Breast epithelium (tissue), 4 donors: ENCODE results near the gene ZNF180. TPM values are rescaled to one million over a fixed set of nuclear protein-coding genes. Genes with fewer than 3 reads are reported as not detected.

Experiments
- DNase-seq, 2 donors: peaks; one replicate each; pipeline ENCODE4 v3.0.0-alpha.2; 2019; ENCODE audit warnings: low spot score in 2 of 2
- H3K27ac ChIP-seq, 2 donors: fragments of 200-600 bp; sonication (generic) in 1 of 2; one replicate each; pipeline ENCODE4 v1.5.1; 2016 to 2019; ENCODE audit warnings: mild to moderate bottlenecking in 1 of 2
- H3K27me3 ChIP-seq, 2 donors: fragments of 200-600 bp; sonication (generic) in 1 of 2; one replicate each; pipeline versions ENCODE4 v1.5.1 to v1.6.0; 2017 to 2019; ENCODE audit warnings: control low read depth in 1 of 2, mild to moderate bottlenecking in 1 of 2
- H3K36me3 ChIP-seq: fragments of 200-600 bp; one replicate; pipeline ENCODE4 v1.5.1; 2019
- H3K4me1 ChIP-seq, 2 donors: fragments of 200-600 bp; sonication (generic); one replicate each; pipeline ENCODE4 v1.5.1; 2016 to 2019; ENCODE audit warnings: control low read depth in 1 of 2
- H3K4me3 ChIP-seq, 3 donors: fragments of 200-600 bp; sonication (generic); 1 replicate in 2 of 3; 2 replicates in 1 of 3; pipeline ENCODE4 v1.5.1; 2016 to 2019; ENCODE audit warnings: mild to moderate bottlenecking in 3 of 3, moderate library complexity in 2 of 3
- H3K9me3 ChIP-seq, 2 donors: fragments of 200-600 bp; sonication (generic) in 1 of 2; one replicate each; pipeline ENCODE4 v1.5.1; 2016 to 2019; ENCODE audit warnings: control low read depth in 1 of 2
- POLR2A ChIP-seq: fragments of 450-650 bp; IDR thresholded peaks from one replicate; pipeline ENCODE4 v1.6.1; 2016; ENCODE audit warnings: antibody characterized with exemption, mild to moderate bottlenecking, moderate library complexity
- POLR2AphosphoS5 ChIP-seq, 3 donors: sonication (generic); formaldehyde crosslinking; IDR thresholded peaks; one replicate each; pipeline ENCODE4 v1.6.1; 2017; ENCODE audit warnings: antibody characterized with exemption in 3 of 3
- intact Hi-C: fragments of 100-400 bp; cut with DNase I; formaldehyde crosslinking; loops from one replicate; pipeline ENCODE4 v1.15.1; 2023; ENCODE audit warnings: low total_unique reads
- total RNA-seq, 3 donors: library from RNA; depleted of rRNA; stranded (reverse); fragments of >200 nt; gene quantifications; one replicate each; pipeline ENCODE4 v1.1.0, GENCODE V29; 2016
- TF ChIP-seq, protein P1 (sequence below), 3 donors: fragments of 450-650 bp; IDR thresholded peaks; one replicate each; pipeline ENCODE4 v1.5.1; 2016 to 2017; ENCODE audit warnings: antibody characterized with exemption in 3 of 3, mild to moderate bottlenecking in 3 of 3, moderate library complexity in 3 of 3

ZNF180 gene
- total RNA-seq, 3 donors from 2014 or later: 9.0 to 28.5 (median 9.8) TPM

DNA sequence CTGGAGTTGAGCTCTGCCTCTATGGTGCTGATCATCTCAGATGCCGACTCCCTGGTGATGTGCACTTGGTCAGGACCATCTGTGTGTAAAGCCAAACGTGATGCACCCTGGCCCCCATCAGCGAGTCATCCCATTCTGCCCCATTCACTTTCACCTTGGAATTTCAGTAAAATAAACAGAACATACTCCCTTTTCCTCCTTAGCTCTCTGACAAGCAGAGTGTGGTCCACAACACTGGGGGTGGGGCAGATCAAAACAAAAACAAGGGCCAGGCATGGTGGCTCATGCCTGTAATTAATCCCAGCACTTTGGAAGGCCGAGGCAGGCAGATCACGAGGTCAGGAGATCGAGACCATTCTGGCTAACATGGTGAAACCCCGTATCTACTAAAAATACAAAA lies 16.8 kb upstream of the ZNF180 start:
- no peak for TF ChIP-seq POLR2A
- DNase-seq: no peak
- intact Hi-C loops: no loop called here
- H3K27ac ChIP-seq: no peak overlapping the region
- H3K4me3 ChIP-seq: no peak overlapping the region
- H3K27me3 ChIP-seq: peaks cover 0 to 20% of the 10 kb centered on the region in 2 donors
- H3K36me3 ChIP-seq: no peaks in the 10 kb centered on the region
- no peaks in the 10 kb centered on the region for H3K4me1 ChIP-seq
- peaks cover 0 to 11% of the 10 kb centered on the region in 2 donors for H3K9me3 ChIP-seq

DNA sequence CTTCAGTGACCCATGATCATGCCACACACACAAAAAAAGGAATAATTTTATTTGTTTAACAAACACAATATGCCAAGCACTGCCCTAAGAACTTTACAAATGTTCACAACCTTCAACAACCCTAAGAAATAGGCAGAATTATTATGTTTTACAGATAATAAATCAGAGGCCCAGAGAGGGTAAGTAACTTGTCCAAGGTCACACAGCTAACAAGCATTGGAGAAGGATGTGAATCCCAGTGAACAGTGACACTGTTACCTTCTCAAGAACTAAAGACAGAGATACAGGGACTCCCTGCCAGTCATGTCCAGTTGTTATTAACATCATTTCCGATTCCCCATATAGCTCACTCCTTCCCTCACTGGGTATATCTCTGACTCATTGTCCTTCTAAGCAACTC lies 15.6 kb upstream of the ZNF180 start:
- Histone ChIP-seq H3K4me3 (no peak overlapping the region), H3K9me3 (peaks cover 0 to 11% of the 10 kb centered on the region in 2 donors), H3K36me3 (no peaks in the 10 kb centered on the region), H3K27me3 (peaks cover 0 to 20% of the 10 kb centered on the region in 2 donors), H3K4me1 (no peaks in the 10 kb centered on the region), H3K27ac (no peak overlapping the region)
- no peak for TF ChIP-seq POLR2AphosphoS5 (IDR thresholded peaks at IDR 0.05)
- TF ChIP-seq POLR2A: no peak
- TF ChIP-seq, protein P1, sequence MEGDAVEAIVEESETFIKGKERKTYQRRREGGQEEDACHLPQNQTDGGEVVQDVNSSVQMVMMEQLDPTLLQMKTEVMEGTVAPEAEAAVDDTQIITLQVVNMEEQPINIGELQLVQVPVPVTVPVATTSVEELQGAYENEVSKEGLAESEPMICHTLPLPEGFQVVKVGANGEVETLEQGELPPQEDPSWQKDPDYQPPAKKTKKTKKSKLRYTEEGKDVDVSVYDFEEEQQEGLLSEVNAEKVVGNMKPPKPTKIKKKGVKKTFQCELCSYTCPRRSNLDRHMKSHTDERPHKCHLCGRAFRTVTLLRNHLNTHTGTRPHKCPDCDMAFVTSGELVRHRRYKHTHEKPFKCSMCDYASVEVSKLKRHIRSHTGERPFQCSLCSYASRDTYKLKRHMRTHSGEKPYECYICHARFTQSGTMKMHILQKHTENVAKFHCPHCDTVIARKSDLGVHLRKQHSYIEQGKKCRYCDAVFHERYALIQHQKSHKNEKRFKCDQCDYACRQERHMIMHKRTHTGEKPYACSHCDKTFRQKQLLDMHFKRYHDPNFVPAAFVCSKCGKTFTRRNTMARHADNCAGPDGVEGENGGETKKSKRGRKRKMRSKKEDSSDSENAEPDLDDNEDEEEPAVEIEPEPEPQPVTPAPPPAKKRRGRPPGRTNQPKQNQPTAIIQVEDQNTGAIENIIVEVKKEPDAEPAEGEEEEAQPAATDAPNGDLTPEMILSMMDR (IDR thresholded peaks at IDR 0.05): no peak
- no peak for DNase-seq
- intact Hi-C loops: no loop called here

DNA sequence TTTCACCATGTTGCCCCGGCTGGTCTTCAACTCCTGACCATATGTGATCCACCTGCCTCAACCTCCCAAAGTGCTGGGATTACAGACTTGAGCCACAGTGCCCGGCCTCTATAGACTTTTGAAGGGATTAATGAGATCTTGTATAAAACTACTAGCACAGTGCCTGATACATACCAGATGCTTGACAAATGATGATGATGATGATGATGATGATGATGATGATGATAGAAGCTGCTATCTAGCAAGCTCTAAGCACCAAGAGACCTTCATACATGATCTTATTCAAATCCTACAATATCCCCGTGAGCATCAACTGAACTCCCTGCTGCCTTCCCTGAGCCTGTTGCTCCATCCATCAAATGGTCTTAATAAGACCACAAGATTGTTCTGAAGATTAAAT lies 14.7 kb upstream of the ZNF180 start:
- Histone ChIP-seq H3K9me3 (peaks cover 0 to 11% of the 10 kb centered on the region in 2 donors), H3K4me3 (no peak overlapping the region), H3K27ac (no peak overlapping the region), H3K27me3 (peaks cover 0 to 20% of the 10 kb centered on the region in 2 donors), H3K36me3 (no peaks in the 10 kb centered on the region), H3K4me1 (no peaks in the 10 kb centered on the region)
- TF ChIP-seq POLR2A: no peak
- intact Hi-C loops: no loop called here
- DNase-seq: no peak

DNA sequence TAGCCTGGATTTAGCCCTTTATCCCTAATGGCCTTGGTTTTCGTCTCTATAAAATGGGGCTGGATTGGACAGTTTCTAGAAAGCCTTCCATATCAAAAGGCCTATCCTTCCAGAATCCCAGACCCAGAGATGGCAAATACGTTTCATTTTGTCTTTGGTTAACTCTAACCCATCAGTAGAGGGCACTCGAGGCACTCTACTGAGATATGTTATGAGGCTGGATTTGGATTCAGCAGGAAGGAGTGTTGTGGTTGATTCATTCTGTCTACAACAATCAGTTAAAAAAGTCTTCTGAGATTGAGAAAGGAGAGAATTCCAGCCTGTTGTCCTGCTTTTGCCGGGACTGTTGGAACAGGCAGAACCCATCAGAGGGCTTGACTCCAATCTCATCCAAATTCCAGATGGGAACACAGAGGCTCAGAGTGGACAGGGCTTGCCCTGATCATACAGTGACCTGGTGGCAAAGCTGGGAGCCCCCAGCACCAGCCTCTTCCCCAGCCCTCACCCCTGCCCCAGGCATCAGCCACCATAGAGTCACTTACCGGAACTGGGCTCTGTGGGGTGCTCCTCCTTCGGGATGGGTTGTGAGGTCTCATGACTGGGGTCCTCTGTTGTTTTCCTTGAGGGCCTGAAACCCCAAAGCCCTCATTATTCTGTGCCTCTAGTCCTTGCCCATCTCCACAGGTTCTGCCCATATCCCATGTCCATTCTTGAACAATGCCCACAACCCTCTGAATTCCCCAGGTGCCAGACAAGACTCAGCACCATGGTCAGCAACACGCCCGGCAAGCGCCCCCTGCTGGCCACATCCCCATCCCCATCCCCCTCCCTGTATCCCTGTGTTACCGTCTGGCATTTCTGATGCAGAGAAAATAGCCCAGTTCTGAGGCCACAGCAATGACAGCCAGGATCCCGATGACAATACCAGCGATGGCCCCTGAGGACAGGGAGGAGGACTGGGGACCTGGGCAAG lies 12.3 kb upstream of the ZNF180 start:
- Histone ChIP-seq H3K4me1 (no peaks in the 10 kb centered on the region), H3K4me3 (no peak overlapping the region), H3K27me3 (peaks cover 0 to 25% of the 10 kb centered on the region in 2 donors), H3K27ac (no peak overlapping the region), H3K9me3 (peaks cover 5 to 8% of the 10 kb centered on the region in 2 donors), H3K36me3 (no peaks in the 10 kb centered on the region)
- no peak for DNase-seq
- TF ChIP-seq POLR2AphosphoS5 (IDR thresholded peaks at IDR 0.05): no peak
- no peak for TF ChIP-seq POLR2A
- TF ChIP-seq, protein P1 (IDR thresholded peaks at IDR 0.05): no peak
- intact Hi-C loops: no loop called here

DNA sequence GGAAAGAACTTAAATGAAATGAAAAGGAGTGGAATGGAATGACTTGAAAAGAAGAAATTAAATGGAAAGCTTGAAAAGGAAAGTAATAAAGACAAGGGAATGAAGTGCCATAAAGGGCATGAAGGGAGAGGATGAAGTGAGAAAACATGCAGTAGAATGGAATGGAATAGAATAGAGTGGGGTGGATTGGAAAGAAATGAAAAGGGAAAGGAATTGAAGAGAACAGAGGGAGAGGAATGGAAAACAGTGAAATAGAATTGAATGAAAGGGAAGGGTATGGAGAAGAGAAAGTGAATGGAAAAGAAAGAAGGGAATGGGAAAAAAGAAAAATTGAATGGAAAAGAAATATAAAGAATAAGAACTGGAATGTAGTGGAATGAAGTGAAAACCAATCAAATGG lies 9.2 kb upstream of the ZNF180 start:
- H3K27me3 ChIP-seq: peaks cover 0 to 18% of the 10 kb centered on the region in 2 donors
- H3K36me3 ChIP-seq: no peaks in the 10 kb centered on the region
- peaks cover 0 to 12% of the 10 kb centered on the region in 2 donors for H3K9me3 ChIP-seq
- no peak for DNase-seq
- intact Hi-C loops: no loop called here
- no peak overlapping the region for H3K27ac ChIP-seq
- no peak for TF ChIP-seq POLR2A
- no peak for TF ChIP-seq POLR2AphosphoS5 (IDR thresholded peaks at IDR 0.05)
- TF ChIP-seq, protein P1 (IDR thresholded peaks at IDR 0.05): no peak
- no peak overlapping the region for H3K4me3 ChIP-seq
- no peaks in the 10 kb centered on the region for H3K4me1 ChIP-seq

DNA sequence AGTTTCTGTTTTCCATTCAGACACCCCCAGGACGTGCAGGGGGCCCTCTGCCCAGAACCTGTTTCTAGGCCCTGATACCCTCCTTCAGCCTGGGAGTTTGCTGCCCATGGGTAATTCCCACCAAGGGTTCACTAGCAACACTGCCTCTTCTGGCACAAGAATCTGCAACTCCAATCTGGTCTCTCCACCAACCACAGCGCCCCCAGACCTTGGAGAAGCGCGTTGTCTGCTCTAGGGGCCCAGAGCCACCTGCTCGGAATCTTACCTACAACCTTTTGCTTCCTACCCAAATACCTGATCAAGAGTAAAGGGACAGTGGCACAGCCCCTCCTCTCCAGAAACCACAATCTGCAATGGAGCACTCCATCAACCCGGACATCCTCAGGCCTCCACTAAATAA lies 763 bp downstream of the ZNF180 start:
- no peak for DNase-seq
- intact Hi-C loops: no loop called here
- peaks cover 25% of the 10 kb centered on the region for H3K36me3 ChIP-seq
- H3K27ac ChIP-seq: peak overlapping the region in 1 of 2 donors; percentile 94
- H3K4me1 ChIP-seq: peaks cover 0 to 5% of the 10 kb centered on the region in 2 donors
- peak overlapping the region; percentile 53 to 97 (median 78) for H3K4me3 ChIP-seq
- TF ChIP-seq POLR2AphosphoS5 (IDR thresholded peaks at IDR 0.05) (no peak), POLR2A (no peak)
- TF ChIP-seq, protein P1 (IDR thresholded peaks at IDR 0.05): no peak
- H3K27me3 ChIP-seq: no peaks in the 10 kb centered on the region
- peaks cover 43 to 46% of the 10 kb centered on the region in 2 donors for H3K9me3 ChIP-seq
